SK-N-SH treated with all-trans-retinoic acid at 6 μM for 48 hours (cell line): ENCODE measurements around the gene STXBP1.

Experiments used
- POU6F1 ChIP-seq: fragments of 250-450 bp; sonication (Bioruptor Pico); IDR thresholded peaks from 2 replicates; pipeline ENCODE4 v1.8.0; 2021; ENCODE audit warnings: low read depth, mild to moderate bottlenecking, moderate library complexity, borderline replicate concordance

Gene STXBP1

GRCh38 chr9:127741831-127742434, 129.9 kb downstream of the STXBP1 start (continued):
- no peak for TF ChIP-seq POU6F1 (CRISPR knock-in tag)
